ENCODE results near the gene SERPINB5.

The SERPINB5 gene

GRCh38 chr18:63477968-63478367 is 1.2 kb downstream of the SERPINB5 start:
- in situ Hi-C loops (cut with HindIII; ENCODE audit: low sequenced_read_pairs): no loop called here
- no peak for DNase-seq (ENCODE audit: low read depth)
- H3K4me3 ChIP-seq (ENCODE audit: low read depth, low read length): no peak overlapping the region
- TF ChIP-seq CTCF (IDR thresholded peaks at IDR 0.05; ENCODE audit: low read depth, low read length, missing control alignments): no peak

- no peak for DNase-seq (ENCODE audit: low read depth)
- H3K4me3 ChIP-seq (ENCODE audit: low read depth, low read length): no peak overlapping the region
- TF ChIP-seq CTCF (IDR thresholded peaks at IDR 0.05; ENCODE audit: low read depth, low read length, missing control alignments): no peak
- in situ Hi-C loops (cut with HindIII; ENCODE audit: low sequenced_read_pairs): no loop called here
These were observed 3.1 kb downstream of the SERPINB5 start for GRCh38 chr18:63479826-63480225.

- no peak for DNase-seq (ENCODE audit: low read depth)
- no peak for TF ChIP-seq CTCF (IDR thresholded peaks at IDR 0.05; ENCODE audit: low read depth, low read length, missing control alignments)
- no peak overlapping the region for H3K4me3 ChIP-seq (ENCODE audit: low read depth, low read length)
- in situ Hi-C loops (cut with HindIII; ENCODE audit: low sequenced_read_pairs): no loop called here
These were observed 3.7 kb downstream of the SERPINB5 start for GRCh38 chr18:63480476-63480875.

DNA sequence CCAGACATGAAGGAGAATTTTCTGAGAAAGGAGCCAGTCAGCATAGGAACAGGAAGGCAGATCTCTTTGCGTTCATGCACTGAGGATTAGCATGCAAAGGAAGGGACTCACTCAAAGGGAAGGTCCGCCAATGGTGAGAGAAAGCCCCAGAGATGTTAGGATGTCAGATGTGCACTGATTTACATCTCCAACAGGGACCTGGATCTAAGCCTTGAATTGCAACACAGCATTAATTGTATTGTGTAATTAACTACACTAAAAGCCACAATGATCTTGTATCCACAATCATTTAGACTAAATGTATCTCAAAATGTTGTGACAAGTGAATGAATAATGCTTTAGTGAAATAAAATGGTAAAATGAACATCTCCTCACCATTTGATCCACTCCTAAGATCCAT is 4.2 kb downstream of the SERPINB5 start:
- H3K4me3 ChIP-seq (ENCODE audit: low read depth, low read length): no peak overlapping the region
- in situ Hi-C loops (cut with HindIII; ENCODE audit: low sequenced_read_pairs): no loop called here
- DNase-seq (ENCODE audit: low read depth): no peak
- TF ChIP-seq CTCF (IDR thresholded peaks at IDR 0.05; ENCODE audit: low read depth, low read length, missing control alignments): no peak

- no peak overlapping the region for H3K4me3 ChIP-seq (ENCODE audit: low read depth, low read length)
- TF ChIP-seq CTCF (IDR thresholded peaks at IDR 0.05; ENCODE audit: low read depth, low read length, missing control alignments): no peak
- DNase-seq (ENCODE audit: low read depth): no peak
- in situ Hi-C loops (cut with HindIII; ENCODE audit: low sequenced_read_pairs): no loop called here
These were observed 10.9 kb downstream of the SERPINB5 start for GRCh38 chr18:63487676-63488075.

DNA sequence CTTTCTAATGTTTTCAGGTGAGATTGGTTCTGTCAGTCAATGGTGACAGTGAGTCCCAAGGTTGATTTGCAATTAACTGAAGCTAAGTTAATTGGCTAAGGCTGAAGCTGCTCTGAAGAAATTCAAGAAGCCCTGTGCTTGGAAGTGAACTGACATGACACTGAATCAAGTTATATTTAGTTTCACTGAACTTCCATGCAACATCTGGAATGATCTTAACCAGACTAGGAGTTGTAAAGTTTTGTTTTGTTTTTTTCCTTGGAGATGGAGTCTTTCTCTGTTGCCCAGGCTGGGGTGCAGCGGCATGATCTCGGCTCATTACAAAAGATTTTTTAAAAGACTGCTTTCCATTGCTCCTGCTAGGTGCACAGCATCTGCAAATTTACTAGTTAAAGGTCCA is 11.4 kb downstream of the SERPINB5 start:
- no peak for TF ChIP-seq CTCF (IDR thresholded peaks at IDR 0.05; ENCODE audit: low read depth, low read length, missing control alignments)
- in situ Hi-C loops (cut with HindIII; ENCODE audit: low sequenced_read_pairs): no loop called here
- DNase-seq (ENCODE audit: low read depth): no peak
- H3K4me3 ChIP-seq (ENCODE audit: low read depth, low read length): no peak overlapping the region

- no peak overlapping the region for H3K4me3 ChIP-seq (ENCODE audit: low read depth, low read length)
- DNase-seq (ENCODE audit: low read depth): no peak
- no peak for TF ChIP-seq CTCF (IDR thresholded peaks at IDR 0.05; ENCODE audit: low read depth, low read length, missing control alignments)
- in situ Hi-C loops (cut with HindIII; ENCODE audit: low sequenced_read_pairs): no loop called here
These were observed 16.1 kb downstream of the SERPINB5 start for GRCh38 chr18:63492851-63493250.

Data from astrocyte of the cerebellum (primary cell).